IPS-18a (cell line): Measurements from ENCODE around the gene CD99.
"Not testable (repeated sequence)": the region's sequence is repeated elsewhere in the genome, so short reads cannot be mapped to it uniquely, and the experiment has no call there.

Experiments used
- H3K27ac ChIP-seq: one replicate; pipeline ENCODE4 v1.5.1; 2013; ENCODE audit warnings: low read length
- H3K27me3 ChIP-seq: one replicate; pipeline ENCODE4 v1.6.1; 2013; ENCODE audit warnings: mild to moderate bottlenecking, low read length; ENCODE audit not compliant: control insufficient read depth, insufficient read depth
- H3K36me3 ChIP-seq: one replicate; pipeline ENCODE4 v1.6.1; 2013; ENCODE audit warnings: low read depth, low read length; ENCODE audit not compliant: control insufficient read depth
- H3K4me1 ChIP-seq: one replicate; pipeline ENCODE4 v1.6.1; 2013; ENCODE audit warnings: low read depth, low read length; ENCODE audit not compliant: control insufficient read depth
- H3K4me3 ChIP-seq: one replicate; pipeline ENCODE4 v1.5.1; 2013; ENCODE audit warnings: low read length
- H3K9ac ChIP-seq: one replicate; pipeline ENCODE4 v1.6.1; 2013; ENCODE audit warnings: mild to moderate bottlenecking, low read length, moderate library complexity
- H3K9me3 ChIP-seq: one replicate; pipeline ENCODE4 v1.6.1; 2013; ENCODE audit warnings: low read depth, low read length; ENCODE audit not compliant: control insufficient read depth

CD99 gene

GRCh38 chrX:2718821-2719220 lies 27.7 kb downstream of the CD99 start:
- H3K27ac ChIP-seq: no peak overlapping the region
- no peak overlapping the region for H3K4me3 ChIP-seq
- no peaks in the 10 kb centered on the region for H3K4me1 ChIP-seq
- no peaks in the 10 kb centered on the region for H3K9me3 ChIP-seq
- H3K9ac ChIP-seq: no peak overlapping the region
- H3K27me3 ChIP-seq: no peaks in the 10 kb centered on the region
- peaks cover 14% of the 10 kb centered on the region for H3K36me3 ChIP-seq

GRCh38 chrX:2719774-2720447 lies 28.8 kb downstream of the CD99 start:
- H3K9ac ChIP-seq: no peak overlapping the region
- H3K4me1 ChIP-seq: no peaks in the 10 kb centered on the region
- peaks cover 14% of the 10 kb centered on the region for H3K36me3 ChIP-seq
- no peaks in the 10 kb centered on the region for H3K9me3 ChIP-seq
- H3K27me3 ChIP-seq: no peaks in the 10 kb centered on the region
- H3K27ac ChIP-seq: no peak overlapping the region
- H3K4me3 ChIP-seq: no peak overlapping the region

GRCh38 chrX:2723286-2723879 lies 32.3 kb downstream of the CD99 start:
- Histone ChIP-seq H3K9me3 (no peaks in the 10 kb centered on the region), H3K27me3 (no peaks in the 10 kb centered on the region), H3K4me1 (no peaks in the 10 kb centered on the region), H3K27ac (no peak overlapping the region), H3K9ac (no peak overlapping the region), H3K4me3 (no peak overlapping the region), H3K36me3 (peaks cover 11% of the 10 kb centered on the region)

- H3K36me3 ChIP-seq: peaks cover 17% of the 10 kb centered on the region
- H3K27me3 ChIP-seq, H3K4me3 ChIP-seq, H3K9me3 ChIP-seq, H3K27ac ChIP-seq, H3K4me1 ChIP-seq, H3K9ac ChIP-seq: not testable (repeated sequence)
Observed at GRCh38 chrX:2727264-2727663, 36.2 kb downstream of the CD99 start.

DNA sequence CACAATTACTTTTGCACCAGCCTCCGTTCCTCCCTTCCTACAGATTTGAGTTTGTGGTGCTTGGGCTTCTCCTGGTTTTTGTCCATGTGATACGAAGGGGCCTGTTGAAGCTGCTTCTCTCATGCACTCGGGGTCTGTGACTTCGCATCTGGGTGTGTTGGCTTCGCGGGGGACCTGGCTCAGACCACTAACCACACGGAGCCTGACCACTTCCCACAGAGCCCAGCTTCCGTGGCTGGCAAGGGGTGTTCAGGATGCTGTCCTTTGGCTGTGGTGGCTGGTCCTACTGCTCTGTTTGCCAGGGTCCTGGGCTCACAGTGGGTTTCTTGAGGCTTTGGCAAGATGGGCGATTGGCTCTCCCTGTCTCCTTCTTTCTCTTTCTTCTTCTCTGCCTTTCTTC lies 41.0 kb downstream of the CD99 start:
- Histone ChIP-seq H3K27me3 (no peaks in the 10 kb centered on the region), H3K27ac (no peak overlapping the region), H3K4me3 (no peak overlapping the region), H3K4me1 (no peaks in the 10 kb centered on the region), H3K9me3 (no peaks in the 10 kb centered on the region), H3K9ac (no peak overlapping the region), H3K36me3 (peaks cover 10% of the 10 kb centered on the region)

GRCh38 chrX:2732649-2733048 lies 41.6 kb downstream of the CD99 start:
- no peak overlapping the region for H3K9ac ChIP-seq
- H3K27me3 ChIP-seq: no peaks in the 10 kb centered on the region
- H3K9me3 ChIP-seq: no peaks in the 10 kb centered on the region
- H3K4me3 ChIP-seq: no peak overlapping the region
- H3K27ac ChIP-seq: no peak overlapping the region
- peaks cover 10% of the 10 kb centered on the region for H3K36me3 ChIP-seq
- H3K4me1 ChIP-seq: no peaks in the 10 kb centered on the region

DNA sequence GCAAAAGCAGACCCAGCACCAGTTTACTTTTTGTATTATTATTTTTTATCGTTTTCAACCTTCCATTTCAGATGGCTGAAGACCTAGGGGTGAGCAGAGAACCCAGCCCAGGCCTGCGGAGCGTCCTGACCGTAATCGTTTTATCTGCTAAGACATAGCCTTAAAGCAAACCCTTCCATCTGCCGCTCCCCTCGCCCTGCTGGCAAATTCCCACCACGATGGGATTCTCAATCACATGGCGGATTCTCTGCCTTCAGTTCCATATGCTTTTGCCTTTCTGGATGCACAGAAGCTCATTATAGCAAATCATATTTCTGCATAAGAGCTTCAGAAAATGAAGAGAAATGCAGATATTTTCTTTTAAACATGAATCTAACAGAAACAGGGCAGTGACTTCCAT lies 42.2 kb downstream of the CD99 start:
- H3K9ac ChIP-seq: no peak overlapping the region
- H3K4me3 ChIP-seq: no peak overlapping the region
- no peak overlapping the region for H3K27ac ChIP-seq
- H3K9me3 ChIP-seq: no peaks in the 10 kb centered on the region
- H3K27me3 ChIP-seq: no peaks in the 10 kb centered on the region
- peaks cover 10% of the 10 kb centered on the region for H3K36me3 ChIP-seq
- H3K4me1 ChIP-seq: no peaks in the 10 kb centered on the region

DNA sequence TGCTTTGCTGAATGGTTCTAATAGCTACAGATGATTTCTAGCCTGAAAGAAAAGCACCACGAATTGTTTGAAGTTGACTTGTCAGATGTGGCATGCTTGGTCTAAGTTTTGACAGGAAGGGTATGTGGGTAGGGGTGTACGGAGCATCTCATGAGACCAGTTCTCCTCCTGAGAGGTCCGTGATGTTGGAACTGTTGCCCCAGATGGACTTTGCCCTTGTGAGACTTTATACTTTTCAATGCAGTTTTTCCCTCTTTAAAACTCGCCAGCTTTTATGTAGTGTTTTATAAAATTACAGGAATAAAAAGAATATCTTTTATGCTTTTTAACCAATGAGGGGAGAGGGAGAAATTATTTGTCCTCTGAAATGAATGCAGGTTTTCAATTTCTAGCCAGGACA lies 44.2 kb downstream of the CD99 start:
- Histone ChIP-seq H3K9me3 (no peaks in the 10 kb centered on the region), H3K4me1 (no peaks in the 10 kb centered on the region), H3K9ac (no peak overlapping the region), H3K36me3 (peaks cover 4% of the 10 kb centered on the region), H3K4me3 (no peak overlapping the region), H3K27me3 (no peaks in the 10 kb centered on the region), H3K27ac (no peak overlapping the region)

DNA sequence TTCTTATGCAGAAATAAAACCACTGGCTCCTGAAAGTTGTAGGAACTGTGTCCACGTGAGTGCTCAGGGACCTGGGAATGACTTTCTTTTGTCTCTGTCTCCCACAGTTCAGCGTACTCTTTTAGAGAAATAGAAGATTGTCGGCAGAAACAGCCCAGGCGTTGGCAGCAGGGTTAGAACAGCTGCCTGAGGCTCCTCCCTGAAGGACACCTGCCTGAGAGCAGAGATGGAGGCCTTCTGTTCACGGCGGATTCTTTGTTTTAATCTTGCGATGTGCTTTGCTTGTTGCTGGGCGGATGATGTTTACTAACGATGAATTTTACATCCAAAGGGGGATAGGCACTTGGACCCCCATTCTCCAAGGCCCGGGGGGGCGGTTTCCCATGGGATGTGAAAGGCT lies 49.6 kb downstream of the CD99 start:
- Histone ChIP-seq H3K9me3 (no peaks in the 10 kb centered on the region), H3K4me3 (no peak overlapping the region), H3K27ac (no peak overlapping the region), H3K9ac (no peak overlapping the region), H3K27me3 (no peaks in the 10 kb centered on the region), H3K36me3 (peaks cover 4% of the 10 kb centered on the region), H3K4me1 (no peaks in the 10 kb centered on the region)

DNA sequence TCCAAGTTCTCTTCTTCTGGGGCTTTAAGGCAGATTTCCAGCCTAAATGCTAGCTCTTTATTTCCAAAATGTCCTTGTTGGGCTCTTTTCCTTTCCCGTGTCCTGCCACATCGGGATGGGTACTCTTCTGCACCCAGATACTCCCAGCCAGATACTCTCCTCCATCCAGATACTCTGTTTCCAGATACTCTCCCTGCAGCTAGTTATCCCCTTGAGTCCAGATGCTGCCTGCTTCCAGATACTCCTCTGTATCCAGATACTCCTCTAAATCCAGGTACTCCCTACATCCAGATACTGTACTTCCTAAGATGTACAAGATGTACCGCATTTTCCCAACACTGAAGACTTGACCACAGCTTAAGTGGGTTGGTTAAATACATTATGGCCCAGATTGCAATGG lies 50.3 kb downstream of the CD99 start:
- Histone ChIP-seq H3K9me3 (no peaks in the 10 kb centered on the region), H3K27ac (no peak overlapping the region), H3K9ac (no peak overlapping the region), H3K4me3 (no peak overlapping the region), H3K36me3 (peaks cover 4% of the 10 kb centered on the region), H3K27me3 (no peaks in the 10 kb centered on the region), H3K4me1 (no peaks in the 10 kb centered on the region)

DNA sequence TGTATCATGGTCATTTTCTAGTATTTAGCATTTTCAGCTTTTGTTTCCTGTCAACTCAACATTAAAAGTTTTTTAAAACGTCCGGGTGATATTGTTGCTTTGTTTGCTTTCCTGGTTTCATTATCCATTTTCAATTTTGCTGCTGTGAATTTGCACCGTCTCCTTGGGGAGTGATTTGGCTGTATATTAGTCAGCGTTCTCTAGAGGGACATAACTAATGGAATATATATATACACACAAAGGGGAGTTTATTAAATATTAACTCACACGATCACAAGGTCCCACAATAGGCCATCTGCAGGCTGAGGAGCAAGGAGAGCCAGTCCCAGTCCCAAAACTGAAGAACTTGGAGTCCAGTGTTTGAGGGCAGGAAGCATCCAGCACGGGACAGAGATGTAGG lies 55.2 kb downstream of the CD99 start:
- H3K9me3 ChIP-seq, H3K4me1 ChIP-seq, H3K27me3 ChIP-seq, H3K27ac ChIP-seq, H3K9ac ChIP-seq, H3K4me3 ChIP-seq, H3K36me3 ChIP-seq: not testable (repeated sequence)

- no peak overlapping the region for H3K4me3 ChIP-seq
- peaks cover 3% of the 10 kb centered on the region for H3K9me3 ChIP-seq
- no peaks in the 10 kb centered on the region for H3K36me3 ChIP-seq
- no peak overlapping the region for H3K9ac ChIP-seq
- H3K4me1 ChIP-seq: no peaks in the 10 kb centered on the region
- no peaks in the 10 kb centered on the region for H3K27me3 ChIP-seq
- no peak overlapping the region for H3K27ac ChIP-seq
Observed at GRCh38 chrX:2748171-2748814, 57.2 kb downstream of the CD99 start.
